Left colon (tissue), 2 donors: ENCODE measurements around the gene LRPAP1. TPM values are rescaled to one million over a fixed set of nuclear protein-coding genes. Genes with fewer than 3 reads are reported as not detected.

ENCODE experiments used
- ATAC-seq: fragments of 200-7000 bp; cut with Tn5 transposase; one replicate; pipeline ENCODE4 v1.9.1; 2020; ENCODE audit warnings: mild to moderate bottlenecking, moderate library complexity
- DNase-seq, 2 donors: peaks; one replicate each; pipeline ENCODE4 v3.0.0-alpha.2; 2020
- intact Hi-C, 2 donors: fragments of 100-400 bp; cut with DNase I in 1 of 2; cut with micrococcal nuclease in 1 of 2; formaldehyde crosslinking; loops; one replicate each; pipeline versions ENCODE4 v1.11.2 to v1.14.0; 2022; cut with DNase I, micrococcal nuclease
- total RNA-seq, 2 donors: library from RNA; stranded (reverse); fragmentation: NEBNext Ultra II Directional; extraction: Animal tissue kit (Norgen Biotek cat#: 25700); gene quantifications; one replicate each; pipeline ENCODE4 v1.2.1, GENCODE V29; 2021
- donor health status: DM: no; HTN: no; CAD: no.
- donor health status: DM: yes; HTN: yes; CAD: no.

Gene LRPAP1
- total RNA-seq, 2 donors from 2014 or later = 146 to 155 TPM

DNA sequence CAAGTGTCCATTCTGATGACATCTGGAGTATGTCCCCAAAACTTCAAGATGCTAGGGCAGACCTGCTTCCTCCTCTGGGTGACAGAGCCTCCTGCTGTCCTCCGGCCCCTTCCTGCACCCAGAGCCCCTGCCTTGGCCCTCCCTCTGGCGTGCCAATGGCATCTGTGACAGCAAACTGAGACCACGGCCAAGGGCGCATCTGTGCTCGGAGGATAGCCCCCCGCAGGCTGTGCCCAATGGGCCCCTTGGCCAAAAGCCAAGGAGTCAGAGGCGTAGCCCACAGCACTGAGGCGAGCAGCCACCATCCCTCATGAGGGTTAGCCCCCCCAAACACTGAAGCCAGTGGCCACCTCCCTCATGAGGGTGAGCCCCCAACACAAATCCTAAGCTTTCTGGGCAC, 7.9 kb downstream of the LRPAP1 start:
- intact Hi-C loops = no loop called here
- no peak for ATAC-seq
- peak in 1 of 2 donors; percentile 9 for DNase-seq

DNA sequence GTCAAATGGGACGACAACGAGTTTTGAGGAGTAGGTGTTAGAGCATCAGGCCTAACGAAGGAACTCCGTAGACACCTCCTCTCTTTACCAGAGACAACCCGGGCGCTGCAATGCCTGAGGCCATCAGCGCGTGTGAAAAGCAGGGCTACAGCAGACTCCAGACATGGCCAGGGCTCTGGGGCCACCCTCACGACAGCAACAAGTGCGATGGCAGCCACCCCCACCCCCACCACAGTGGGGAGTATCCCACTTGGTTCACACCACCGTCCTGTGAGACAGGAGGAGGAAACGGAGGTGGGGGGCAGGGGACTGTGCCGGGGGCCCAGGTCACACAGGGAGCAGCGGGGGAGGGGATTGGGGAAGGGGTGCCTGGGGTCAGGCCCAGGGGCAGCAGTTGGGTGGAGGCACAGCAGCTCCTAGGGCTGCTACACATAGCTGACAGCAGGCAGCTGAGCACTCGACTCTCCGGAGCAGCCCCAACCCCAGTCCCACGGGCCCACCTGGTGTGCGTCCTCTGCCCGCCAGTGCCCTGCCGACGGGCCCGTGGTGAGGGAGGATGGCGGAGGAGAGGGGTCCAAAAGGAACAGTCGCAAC, 8.5 kb downstream of the LRPAP1 start:
- peak in 1 of 2 donors; percentile 22 for DNase-seq
- intact Hi-C loops = no loop called here
- ATAC-seq = no peak

- ATAC-seq (no peak), DNase-seq (peak in 1 of 2 donors; percentile 16)
- intact Hi-C loops = no loop called here
Measured at GRCh38 chr4:3523146-3523627, 9.0 kb downstream of the LRPAP1 start.

GRCh38 chr4:3522651-3523050, 9.6 kb downstream of the LRPAP1 start:
- intact Hi-C loops = no loop called here
- DNase-seq (no peak), ATAC-seq (no peak)

GRCh38 chr4:3522326-3522640, 9.9 kb downstream of the LRPAP1 start:
- DNase-seq = no peak
- intact Hi-C loops = no loop called here

DNA sequence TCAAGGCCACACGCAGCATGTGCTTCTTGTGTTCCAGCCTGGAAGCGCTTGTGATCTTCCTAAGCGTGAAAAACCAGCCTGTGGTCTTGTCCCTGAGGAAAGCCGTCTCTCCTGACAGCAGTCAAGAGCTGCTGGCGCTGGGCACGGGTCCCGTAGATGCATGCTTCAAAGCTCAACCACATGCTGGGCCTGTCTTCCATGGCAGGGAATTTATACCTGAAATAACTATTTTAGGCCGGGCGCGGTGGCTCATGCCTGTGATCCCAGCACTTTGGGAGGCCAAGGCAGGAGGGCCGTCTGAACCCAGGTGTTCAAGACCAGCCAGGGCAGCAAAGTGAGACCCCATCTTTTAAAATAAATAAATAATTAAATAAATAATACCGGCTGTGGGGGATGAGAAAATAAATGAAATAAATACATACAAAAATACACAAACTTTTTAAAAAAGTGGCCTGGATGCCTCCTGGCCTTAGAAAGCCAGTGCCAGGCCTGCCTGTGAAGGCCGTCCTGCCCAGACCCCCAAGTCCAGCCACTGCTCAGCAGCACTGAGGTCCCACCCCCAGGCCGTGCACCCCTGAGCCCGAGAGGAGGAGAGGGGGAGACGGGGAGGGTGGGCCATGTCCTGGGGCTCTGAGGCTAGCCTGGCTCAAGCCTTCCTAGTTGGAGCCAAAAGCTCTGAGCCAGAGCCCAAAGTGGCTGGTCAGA, 10.4 kb downstream of the LRPAP1 start:
- DNase-seq (peak in 1 of 2 donors; percentile 13), ATAC-seq (no peak)
- intact Hi-C loops = no loop called here

More at GRCh38 chr4:3522326-3522640, 9.9 kb downstream of the LRPAP1 start:
- no peak for ATAC-seq

DNA sequence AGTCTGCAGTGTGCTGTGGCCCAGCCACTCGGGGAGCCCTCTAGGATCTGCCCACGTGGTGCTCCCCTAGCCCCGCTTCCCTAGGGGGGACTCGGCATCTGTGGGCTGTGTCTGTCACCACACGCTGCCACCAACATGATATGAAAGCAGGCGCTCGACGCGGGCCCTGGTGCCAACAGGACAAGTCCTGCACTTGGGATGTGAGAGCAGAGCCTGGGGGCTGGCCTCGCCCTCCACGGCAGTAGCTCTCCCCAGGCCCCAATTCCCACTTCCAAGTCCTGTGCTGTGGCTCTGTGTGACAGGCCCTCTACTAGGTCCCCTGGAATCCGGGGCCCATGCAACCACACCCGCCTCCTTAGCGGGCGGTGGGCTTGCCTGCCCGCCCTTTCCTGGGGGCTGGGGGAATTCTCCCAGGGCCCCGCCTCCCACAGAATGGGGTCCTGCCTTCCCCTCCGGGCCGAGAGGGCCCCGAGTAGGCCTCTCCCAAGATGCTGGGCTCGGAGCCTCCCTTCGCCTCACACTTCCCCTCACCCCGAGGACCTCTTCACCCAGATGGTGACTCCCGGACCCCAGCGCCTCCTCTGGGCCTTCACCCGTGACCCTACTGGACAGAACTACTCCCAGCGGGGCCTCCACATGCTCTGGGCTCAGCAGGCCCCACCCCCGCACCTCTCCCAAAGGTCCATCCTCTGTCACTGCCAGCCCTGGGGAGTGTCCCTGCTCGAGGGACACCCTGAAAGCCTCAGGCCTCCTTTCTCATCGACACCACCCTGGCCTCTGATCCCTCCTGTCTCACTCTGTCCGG, 11.2 kb downstream of the LRPAP1 start:
- ATAC-seq (no peak), DNase-seq (peak in 1 of 2 donors; percentile 16)
- intact Hi-C loops = no loop called here

- ATAC-seq = no peak
- DNase-seq = no peak
- intact Hi-C loops = no loop called here
Measured at GRCh38 chr4:3520276-3520675, 11.9 kb downstream of the LRPAP1 start.

- intact Hi-C loops = no loop called here
- peak in 1 of 2 donors; percentile 11 for DNase-seq
- no peak for ATAC-seq
Measured at GRCh38 chr4:3519468-3520264, 12.6 kb downstream of the LRPAP1 start.

DNA sequence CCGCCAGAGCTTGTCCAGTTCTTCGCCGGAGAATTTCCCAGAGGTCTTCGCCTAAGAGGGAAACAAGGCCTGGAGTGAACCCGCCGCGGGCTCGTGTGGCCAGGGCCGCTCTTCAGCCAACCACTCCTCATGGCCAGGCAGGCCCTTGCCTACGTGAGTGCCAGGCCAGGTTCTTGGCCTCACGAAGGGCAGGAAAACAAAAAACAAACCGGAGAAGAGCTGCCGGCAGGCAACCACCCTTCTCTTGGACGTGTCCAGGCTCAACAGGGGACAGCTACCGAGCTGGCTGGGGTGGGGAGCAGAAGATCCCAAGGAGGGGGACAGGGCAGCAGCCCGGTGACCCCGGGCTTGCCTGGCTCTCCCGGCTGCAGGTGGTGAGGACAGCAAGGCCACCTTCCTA, 13.3 kb downstream of the LRPAP1 start:
- intact Hi-C loops = no loop called here
- DNase-seq = no peak
- ATAC-seq = no peak

DNA sequence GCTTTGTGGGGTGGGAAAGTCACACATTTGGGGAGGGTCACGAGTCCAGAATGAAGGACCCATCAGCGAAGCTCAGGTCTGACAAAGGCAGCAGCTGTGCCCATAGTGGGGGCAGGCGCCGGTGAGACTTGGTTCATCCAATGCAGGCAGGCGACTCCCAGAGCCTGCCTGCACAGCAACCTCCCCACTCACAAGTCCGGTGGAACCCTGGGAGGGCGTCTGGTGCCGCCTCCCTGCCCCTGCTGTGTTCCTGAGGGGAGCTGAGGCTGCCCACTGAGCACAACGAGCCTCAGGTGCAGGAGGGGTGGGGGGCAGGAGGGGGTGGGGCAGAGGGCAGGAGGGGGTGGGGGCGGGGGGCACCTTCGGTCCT, 13.7 kb downstream of the LRPAP1 start:
- intact Hi-C loops = no loop called here
- DNase-seq = peak in 1 of 2 donors; percentile 15
- no peak for ATAC-seq

DNA sequence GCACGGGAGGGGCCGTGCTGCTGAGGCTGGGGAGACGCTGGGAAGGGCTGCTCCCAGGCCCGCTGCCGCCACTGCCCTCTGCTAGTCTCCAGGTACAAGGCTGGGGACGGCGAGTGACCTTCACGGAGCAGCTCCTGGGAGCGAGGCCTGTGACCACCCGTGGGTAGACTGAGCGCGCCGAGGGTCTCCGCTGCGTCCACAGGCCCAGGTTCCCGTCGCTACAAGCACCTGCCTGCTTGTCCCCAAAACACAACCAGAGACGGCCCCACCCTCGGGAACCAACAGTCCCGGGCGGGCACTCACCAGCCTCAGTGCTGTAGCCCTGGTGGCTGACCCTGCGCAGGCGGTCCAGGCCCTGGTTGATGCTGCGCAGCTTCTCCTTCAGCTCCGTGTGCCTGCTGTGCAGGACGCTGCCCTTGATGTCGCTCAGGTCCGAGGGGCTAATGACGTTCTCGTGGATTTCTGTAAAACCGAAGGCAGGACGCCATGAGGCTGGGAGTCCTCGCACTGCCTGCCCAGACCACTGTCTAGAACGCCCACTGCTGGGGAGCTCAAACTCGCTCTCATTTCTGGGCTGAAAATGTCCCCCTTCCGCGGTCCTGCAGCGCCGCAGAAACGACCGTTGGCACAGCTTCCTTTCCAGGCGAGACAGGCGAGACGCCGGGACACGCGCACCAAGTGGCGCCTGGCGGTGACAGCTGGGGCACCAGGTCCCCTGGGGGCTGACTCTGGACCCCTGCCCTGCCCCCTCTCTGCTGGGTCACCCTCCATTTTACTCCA, 14.3 kb downstream of the LRPAP1 start:
- DNase-seq = peak; percentile 4 to 14
- intact Hi-C loops = no loop called here
- ATAC-seq = no peak

DNA sequence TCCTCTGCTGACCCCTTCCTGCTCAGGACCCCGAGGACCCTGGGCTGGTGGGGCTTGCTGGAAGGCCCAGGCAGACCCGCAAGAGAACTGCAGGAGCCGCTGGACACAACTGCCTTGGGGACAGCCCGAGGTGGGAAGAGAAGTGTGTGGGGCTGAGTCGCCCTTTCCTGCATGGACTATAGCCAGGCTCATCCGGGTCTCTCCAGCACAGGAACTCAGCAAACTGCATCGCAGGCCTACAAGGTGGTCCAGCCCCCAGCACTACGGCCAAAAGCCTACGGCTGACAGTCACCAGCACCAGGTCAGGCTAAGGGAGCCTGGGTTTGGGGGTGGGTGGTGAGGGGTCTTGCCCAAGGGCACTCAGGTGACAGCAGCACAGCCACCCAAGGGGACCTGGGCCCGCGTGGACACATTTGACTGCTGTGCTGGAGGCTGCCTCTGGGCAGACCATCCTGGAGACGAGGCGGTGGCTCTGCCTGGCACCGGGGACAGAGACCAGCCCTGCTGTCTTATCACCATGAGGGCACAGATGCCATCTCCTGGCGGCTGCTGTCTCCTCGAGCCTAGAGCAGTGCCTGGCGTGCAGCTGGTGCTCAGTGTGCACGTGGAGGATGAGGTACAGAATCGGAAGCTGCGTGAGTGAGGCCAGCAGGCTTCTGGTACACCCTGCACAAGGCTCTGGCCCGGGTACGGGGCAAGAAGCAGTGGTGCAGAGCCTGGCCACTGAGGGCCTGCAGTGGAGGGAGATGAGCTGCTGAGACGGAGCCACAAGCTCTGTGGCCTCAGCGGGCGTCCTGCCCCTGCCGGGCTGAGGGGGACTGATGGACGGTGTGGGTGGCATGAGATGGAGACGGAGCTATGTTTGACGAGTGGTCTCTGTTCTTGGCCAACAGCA, 15.1 kb downstream of the LRPAP1 start:
- DNase-seq = no peak
- intact Hi-C loops = no loop called here

GRCh38 chr4:3516061-3516835, 16.0 kb downstream of the LRPAP1 start:
- ATAC-seq (no peak), DNase-seq (no peak)
- intact Hi-C loops = no loop called here

More for the DNA sequence above, 15.1 kb downstream of the LRPAP1 start:
- ATAC-seq = no peak

GRCh38 chr4:3515646-3516045, 16.6 kb downstream of the LRPAP1 start:
- no peak for DNase-seq
- ATAC-seq = no peak
- intact Hi-C loops = no loop called here

GRCh38 chr4:3514806-3515501, 17.3 kb downstream of the LRPAP1 start:
- DNase-seq = no peak
- intact Hi-C loops = no loop called here
- peak; percentile 14 for ATAC-seq
